Fibroblast of skin of scalp (primary cell): Measurements from ENCODE around the gene MICAL3.
A peak's percentile ranks its signal among the peaks of the same experiment; 100 is the strongest.
"Not testable (repeated sequence)": the region's sequence is repeated elsewhere in the genome, so short reads cannot be mapped to it uniquely, and the experiment has no call there.

ENCODE experiments used
- DNase-seq: peaks from one replicate; pipeline ENCODE4 v3.0.0-alpha.2; 2013

The MICAL3 gene

GRCh38 chr22:17994424-17995108 is 29.8 kb downstream of the MICAL3 start:
- no peak for DNase-seq

DNA sequence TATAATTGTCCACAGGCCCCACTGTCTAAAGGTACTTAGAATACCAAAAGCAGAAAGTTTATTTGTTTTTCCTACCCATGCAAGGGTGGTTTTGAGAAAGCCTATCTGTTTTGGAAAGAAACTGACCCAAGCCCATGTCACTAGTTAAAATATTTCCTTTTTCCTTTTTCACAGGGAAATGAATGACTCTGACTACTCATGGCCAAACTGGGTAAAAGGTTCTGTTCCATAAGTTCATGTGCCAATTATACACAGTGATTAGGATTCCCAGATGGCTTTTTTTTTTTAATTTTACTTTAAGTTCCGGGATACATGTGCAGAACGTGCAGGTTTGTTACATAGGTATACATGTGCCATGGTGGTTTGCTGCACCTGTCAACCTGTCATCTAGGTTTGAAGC is 31.4 kb downstream of the MICAL3 start:
- not testable (repeated sequence) for DNase-seq

- not testable (repeated sequence) for DNase-seq
Observed at GRCh38 chr22:17991992-17992391, 32.4 kb downstream of the MICAL3 start.

DNA sequence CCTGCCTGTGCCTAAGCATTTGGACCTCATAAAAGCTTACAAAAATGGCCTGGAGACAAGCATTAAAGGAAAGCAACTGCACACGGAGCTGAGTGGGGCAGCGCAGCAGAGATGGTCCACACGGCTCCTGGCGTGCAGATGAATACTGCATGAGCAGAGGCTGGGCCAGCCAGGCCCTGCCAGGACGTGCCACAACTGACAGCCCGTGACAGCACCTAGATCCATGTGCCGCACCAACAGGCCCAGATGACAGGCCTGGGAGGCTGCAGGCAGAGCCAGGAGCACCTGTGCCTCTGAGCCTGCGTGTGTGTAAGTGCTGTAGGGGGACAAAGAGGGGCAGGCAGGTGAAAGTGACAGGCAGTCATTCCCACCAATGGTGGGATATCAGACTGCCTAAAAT is 33.4 kb downstream of the MICAL3 start:
- DNase-seq: no peak

GRCh38 chr22:17990147-17990546 is 34.2 kb downstream of the MICAL3 start:
- peak; percentile 59 for DNase-seq

- DNase-seq: peak; percentile 42
Observed at GRCh38 chr22:17988800-17989513, 35.4 kb downstream of the MICAL3 start.

DNA sequence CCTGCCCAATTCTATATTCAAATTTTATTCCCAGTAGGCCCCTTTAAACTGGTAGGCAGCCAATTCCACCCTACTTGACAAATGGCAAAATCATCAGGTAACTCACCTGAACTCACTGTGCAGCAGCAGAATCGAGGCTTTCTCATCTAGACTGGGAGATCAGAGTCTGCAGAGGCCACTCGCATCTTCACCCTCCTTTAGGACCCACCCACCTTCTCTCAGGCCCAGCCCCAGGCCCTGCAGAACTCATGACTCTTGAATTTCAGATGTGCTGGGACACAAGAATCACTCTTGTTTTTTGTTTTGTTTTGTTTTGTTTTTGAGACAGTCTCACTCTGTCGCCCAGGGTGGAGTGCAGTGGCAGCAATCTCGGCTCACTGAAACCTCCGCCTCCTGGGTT is 38.8 kb downstream of the MICAL3 start:
- no peak for DNase-seq

DNA sequence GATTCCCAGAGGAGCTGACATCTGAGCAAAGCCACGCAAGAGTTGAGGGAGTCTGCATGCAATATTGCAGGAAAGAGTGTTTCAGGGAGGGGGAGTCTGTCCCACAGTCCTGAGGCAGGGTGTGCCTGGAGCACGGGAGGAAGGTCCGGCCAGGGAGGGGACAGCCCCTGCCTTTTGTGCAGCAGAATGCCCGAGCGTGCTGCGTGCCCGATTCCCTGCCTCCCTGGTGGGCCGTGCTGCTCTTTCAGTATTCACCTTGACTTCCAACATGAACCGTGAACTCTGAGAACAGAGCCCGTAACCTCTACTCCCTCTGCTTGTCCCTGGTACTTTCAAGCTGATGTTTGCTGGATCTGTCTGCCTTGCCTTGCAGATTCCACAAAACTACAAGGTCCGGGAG is 39.3 kb downstream of the MICAL3 start:
- DNase-seq: not testable (repeated sequence)

DNA sequence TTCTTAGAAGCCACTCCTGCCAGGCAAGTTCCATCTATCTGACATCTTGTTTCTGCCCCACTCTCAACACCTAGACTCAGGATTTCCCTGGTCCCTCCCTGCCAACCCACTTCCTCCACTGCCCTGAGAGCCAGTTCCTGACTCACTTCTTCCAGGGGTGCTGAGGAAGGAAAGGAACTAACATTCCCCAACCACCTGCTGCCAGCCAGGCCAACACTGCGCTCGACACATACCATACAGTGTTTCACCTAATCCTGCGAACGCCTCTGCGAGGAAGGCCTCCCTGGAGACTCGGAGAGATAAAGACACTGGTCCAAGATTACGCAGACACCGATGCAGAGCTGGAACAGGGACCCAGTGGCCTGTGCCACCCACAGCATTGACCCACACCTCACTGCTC is 40.2 kb downstream of the MICAL3 start:
- DNase-seq: no peak

DNA sequence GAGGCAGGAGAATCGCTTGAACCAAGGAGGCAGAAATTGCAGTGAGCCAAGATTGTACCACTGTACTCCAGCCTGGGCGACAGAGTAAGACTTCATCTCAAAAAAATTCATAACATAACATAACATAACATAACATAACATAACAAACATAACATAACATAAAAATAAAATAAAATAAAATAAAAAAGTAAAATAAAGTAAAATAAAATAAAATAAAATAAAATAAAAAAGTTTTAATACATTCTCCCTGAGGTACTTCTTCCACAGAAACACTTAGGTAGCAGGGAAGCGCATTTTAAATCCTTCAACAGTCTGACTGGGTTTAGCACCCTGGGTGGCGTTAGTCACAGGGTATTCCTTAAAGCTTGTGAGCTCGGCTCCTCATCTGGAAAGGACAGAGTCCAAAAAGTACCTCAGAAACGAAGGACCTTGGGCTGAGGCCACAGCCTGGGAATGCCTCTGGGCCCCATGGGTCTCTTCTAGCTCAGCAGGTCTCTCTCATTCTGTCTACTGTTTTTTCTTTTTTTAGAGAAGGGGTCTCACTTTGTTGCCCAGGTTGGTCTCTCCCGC is 41.7 kb downstream of the MICAL3 start:
- peak; percentile 67 for DNase-seq

DNA sequence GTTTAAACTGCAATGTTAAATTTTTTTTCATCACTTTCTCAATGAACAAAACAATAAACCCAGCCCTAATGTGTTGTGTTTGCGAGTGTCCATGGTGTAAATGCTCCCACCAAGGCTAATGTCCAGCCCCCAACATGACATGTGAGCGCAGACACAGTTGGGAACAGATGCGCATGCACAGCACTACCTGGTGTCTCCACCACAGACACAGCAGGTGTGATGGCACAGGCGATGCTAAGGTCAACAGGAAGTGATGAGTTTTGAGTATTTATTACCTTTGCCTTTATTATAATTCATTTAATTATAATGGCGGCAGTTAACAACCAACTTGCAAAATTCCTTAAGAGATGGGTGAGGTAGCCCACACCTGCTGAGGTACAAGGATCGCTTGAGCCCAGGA is 42.9 kb downstream of the MICAL3 start:
- DNase-seq: no peak

DNA sequence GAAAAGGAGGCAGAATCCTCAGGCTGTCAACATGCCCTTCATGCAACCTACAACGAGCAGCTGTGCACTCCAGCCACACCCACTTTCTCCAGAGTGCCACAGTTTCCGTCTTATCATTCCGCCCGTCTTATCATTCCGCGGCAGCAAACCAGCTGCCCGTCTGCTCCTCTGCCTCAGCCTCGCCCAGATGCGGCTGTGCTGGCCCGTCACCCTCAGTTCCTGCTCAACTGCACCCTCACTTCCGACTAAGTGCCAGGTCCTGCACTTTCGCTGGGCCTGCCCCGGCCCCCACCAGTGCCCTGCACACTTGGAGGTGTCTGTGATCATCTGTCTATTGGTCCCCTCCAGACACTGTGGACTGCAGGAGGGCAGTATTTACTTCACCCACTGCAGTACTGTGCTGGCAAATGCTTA is 43.7 kb downstream of the MICAL3 start:
- peak; percentile 25 for DNase-seq

GRCh38 chr22:17980015-17980590 is 44.3 kb downstream of the MICAL3 start:
- DNase-seq: no peak

DNA sequence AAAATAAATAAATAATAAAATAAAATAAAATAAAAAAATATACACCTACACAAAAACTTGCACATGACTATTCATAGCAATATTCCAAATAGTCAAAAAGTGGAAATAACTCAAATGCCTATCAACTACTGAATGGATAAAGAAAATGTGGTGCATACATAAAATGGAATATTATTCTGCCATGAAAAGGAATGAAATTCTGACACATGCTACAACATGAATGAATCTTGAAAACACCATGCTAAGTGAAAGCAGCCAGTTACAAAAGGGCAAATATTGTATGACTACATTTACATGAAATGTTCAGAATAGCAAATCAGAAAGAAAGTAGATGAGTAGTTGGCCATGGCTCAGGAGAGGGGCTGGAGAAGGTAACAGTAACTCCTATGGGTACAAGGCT is 46.3 kb downstream of the MICAL3 start:
- no peak for DNase-seq

DNA sequence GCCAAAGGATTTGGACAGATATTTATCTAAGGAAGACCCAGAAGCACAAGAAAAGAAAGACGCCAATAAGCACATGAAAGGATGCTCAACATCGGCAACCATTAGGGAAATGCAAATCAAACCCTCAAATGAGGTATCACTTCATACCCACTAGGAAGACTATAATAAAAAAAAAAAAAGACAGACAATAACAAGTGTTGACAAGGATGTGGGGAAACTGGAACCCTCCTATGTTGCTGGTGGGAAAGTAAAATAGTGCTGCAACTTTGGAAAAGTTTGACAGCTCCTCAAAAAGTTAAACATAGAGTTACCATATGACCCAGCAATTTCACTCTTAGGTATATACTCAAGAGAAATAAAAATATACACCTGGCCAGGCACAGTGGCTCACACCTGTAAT is 47.0 kb downstream of the MICAL3 start:
- no peak for DNase-seq

DNA sequence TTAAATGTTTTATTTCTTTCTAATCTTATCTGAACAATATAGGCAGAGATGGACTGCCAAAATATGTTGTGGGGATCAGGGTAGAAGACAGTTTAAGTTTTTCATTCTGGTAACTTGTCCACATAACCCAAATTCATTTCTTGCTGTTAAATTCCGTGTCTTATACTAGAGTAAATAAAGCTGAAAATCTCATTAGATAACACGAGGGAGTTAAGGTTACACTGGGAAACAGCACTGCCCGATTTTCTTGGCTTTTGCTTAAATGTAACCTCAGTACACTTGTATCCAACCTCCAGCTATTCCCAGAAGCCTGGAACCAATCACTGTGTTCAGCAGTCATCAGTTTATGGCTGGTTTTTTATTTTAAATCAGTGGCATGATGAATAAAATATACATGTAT is 48.2 kb downstream of the MICAL3 start:
- DNase-seq: no peak

- no peak for DNase-seq
Observed at GRCh38 chr22:17974703-17975372, 49.5 kb downstream of the MICAL3 start.

DNA sequence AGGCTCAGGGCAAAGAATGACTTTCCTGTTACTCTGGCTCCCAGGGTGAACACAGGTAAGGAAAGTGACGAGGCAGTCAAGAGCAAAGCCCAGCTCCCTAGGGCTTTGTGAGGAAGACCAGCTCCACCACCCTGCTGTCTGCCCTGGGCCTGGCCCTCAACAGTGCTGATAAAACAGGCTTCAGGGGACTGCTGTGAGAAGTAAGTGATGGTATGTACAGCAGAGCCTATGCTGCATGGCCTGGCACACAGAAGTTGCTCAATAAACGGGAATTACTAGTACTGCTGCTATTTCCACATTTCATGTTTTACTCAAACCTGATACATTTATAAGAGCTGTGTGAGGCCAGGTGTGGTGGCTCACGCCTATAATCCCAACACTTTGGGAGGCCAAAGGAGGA is 50.3 kb downstream of the MICAL3 start:
- DNase-seq: no peak

DNA sequence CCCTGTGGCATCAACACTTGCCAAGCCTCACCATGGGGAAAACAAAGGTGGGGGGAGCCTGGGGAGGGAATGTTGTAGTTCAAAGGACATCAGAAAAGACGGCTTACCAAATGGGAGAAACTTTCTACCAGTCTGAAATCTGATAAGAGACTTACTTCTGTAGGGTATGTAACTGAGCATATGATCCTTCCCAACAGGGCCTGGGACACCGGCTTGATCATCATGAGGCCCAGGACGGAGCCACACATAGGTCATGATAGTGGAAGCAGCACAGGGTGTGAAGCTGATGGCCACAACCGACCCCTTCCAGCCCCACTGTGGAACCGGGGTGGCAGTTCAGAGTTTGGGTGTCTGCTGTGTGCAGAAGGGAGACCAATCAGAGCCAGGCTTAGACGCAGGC is 51.1 kb downstream of the MICAL3 start:
- no peak for DNase-seq

DNA sequence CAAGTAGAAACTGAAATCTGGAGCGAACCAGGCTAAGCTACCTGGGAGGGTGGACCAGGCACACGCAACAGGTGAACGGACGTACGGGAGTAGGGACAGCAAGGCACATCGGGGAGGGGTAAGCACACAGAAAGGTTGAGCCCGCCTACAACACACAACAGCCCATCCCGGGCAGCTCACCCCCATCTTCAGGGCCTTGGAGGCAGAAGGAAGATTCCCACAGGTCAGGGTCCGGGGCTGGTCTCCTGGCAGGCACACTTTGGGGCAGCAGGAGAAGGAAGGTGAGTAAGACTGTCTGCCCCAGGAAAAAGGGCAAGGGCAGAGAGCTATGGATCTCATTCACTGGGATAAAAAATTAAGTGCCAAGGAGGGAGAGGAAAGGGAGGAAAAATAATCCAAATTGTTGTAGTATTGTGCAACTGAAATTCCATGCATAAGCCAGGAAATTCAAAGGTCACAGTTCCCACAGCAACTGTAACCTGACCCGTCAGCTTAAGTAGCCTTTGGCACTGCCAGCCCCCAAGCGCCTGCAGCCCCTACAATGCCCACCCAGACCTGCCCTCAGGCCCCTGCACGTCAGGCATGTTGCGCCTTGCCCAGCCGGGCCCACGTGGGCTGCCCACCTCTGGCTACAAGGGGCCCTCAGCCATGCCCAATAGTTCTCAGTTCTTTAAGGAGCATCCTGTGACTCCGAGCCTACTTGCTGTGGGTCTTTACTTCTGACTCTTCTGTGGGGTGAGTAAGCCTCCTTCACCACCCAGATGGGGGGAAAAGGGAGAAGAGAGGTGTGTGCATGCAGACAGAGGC is 51.8 kb downstream of the MICAL3 start:
- DNase-seq: peak; percentile 80

GRCh38 chr22:17971711-17972110 is 52.6 kb downstream of the MICAL3 start:
- DNase-seq: no peak

DNA sequence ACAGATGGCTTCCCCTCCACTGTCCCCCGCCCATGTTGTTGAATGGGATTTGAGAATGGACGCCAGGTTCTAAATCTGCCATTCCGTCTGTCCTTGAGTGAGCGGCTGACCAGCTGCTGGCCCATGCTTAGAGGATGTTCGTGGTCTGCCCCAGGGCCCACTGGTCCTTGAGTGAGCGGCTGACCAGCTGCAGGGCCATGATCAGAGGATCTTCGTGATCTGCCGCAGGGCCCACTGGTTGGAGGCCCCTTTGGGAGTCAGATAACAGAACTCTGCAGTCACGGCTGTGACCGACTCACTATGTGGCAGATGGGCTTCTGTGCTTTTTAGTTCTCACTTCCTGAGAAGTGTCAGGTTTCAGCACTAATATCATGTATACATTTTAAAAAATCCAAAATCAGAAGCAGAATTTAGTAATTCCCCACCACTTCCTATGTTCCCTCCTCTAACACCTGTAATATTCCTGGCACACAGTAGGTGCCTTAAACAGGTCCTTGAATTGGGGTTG is 54.1 kb downstream of the MICAL3 start:
- DNase-seq: peak; percentile 58
